ENCODE data around the gene KLF4.

The KLF4 gene

DNA sequence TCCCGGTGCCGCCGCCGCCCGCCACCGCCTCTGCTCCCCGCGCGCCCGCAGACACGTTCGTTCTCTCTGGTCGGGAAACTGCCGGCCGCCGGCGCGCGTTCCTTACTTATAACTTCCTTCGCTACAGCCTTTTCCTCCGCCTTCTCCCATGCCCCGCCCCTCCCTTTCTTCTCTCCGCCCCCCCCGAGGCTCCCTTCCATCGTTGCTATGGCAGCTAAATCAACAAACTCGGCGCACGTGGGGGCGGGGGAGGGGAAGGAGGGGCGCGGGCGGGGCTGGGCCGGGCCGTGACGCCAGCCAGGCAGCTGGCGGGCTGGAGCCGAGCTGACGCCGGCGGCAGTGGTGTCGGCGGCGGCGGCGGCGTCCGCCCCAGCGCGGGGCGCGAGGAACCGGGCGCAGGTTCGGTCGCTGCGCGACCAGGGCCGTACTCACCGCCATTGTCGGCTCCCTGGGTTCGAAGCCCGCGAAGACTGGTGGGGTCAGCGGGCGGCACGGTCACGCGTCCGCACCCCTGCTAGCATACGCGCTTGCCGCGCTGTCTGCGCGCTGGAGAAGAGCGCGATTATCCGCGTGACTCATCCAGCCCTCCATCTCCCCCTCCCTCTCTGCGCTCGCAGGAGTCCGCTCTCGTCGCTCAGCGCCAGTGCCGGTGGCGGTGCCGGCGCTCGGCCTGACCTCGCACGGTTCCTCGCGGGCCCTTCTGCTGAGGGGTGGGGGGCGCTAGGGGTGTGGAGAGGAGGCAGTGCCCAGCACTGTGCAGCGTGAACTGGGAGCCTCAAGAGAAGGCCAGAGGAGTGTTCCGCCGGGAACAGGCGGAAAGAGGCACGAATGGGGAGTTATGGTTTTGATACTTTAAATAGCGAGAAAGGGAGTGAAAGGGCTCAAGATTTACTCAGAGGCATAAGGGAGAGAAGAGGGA is at the start of gene KLF4:
Gene KLF4, minus strand, starts transcription at position 83 of the 919 bp plus-strand sequence. CDS start 597 bp downstream, outside the sequence.
- TF ChIP-seq FOXM1 (IDR thresholded peaks at IDR 0.05; ENCODE audit: borderline replicate concordance, low read depth) (no peak), YY1 (IDR thresholded peaks at IDR 0.05; ENCODE audit: low read depth) (0 out of 2 replicates have a peak, but pooled peaks have one; percentile 6), EP300 (IDR thresholded peaks at IDR 0.05; ENCODE audit: borderline replicate concordance) (no peak), TEAD4 (IDR thresholded peaks at IDR 0.05) (no peak), TAF1 (IDR thresholded peaks at IDR 0.05; ENCODE audit: low read depth) (peak; percentile 32; the same call in 1 of the 2 replicates), EGR1 (IDR thresholded peaks at IDR 0.05) (no peak), TCF12 (IDR thresholded peaks at IDR 0.05; ENCODE audit: low read depth) (peak; percentile 39; the same call in 1 of the 2 replicates), ZBTB7A (IDR thresholded peaks at IDR 0.05; ENCODE audit: low read depth) (no peak), NFIC (IDR thresholded peaks at IDR 0.05) (no peak), CREB1 (IDR thresholded peaks at IDR 0.05; ENCODE audit: low read depth) (no peak), RAD21 (IDR thresholded peaks at IDR 0.05; ENCODE audit: low read depth) (no peak), CEBPB (IDR thresholded peaks at IDR 0.05) (no peak)
- TF ChIP-seq, protein P1, sequence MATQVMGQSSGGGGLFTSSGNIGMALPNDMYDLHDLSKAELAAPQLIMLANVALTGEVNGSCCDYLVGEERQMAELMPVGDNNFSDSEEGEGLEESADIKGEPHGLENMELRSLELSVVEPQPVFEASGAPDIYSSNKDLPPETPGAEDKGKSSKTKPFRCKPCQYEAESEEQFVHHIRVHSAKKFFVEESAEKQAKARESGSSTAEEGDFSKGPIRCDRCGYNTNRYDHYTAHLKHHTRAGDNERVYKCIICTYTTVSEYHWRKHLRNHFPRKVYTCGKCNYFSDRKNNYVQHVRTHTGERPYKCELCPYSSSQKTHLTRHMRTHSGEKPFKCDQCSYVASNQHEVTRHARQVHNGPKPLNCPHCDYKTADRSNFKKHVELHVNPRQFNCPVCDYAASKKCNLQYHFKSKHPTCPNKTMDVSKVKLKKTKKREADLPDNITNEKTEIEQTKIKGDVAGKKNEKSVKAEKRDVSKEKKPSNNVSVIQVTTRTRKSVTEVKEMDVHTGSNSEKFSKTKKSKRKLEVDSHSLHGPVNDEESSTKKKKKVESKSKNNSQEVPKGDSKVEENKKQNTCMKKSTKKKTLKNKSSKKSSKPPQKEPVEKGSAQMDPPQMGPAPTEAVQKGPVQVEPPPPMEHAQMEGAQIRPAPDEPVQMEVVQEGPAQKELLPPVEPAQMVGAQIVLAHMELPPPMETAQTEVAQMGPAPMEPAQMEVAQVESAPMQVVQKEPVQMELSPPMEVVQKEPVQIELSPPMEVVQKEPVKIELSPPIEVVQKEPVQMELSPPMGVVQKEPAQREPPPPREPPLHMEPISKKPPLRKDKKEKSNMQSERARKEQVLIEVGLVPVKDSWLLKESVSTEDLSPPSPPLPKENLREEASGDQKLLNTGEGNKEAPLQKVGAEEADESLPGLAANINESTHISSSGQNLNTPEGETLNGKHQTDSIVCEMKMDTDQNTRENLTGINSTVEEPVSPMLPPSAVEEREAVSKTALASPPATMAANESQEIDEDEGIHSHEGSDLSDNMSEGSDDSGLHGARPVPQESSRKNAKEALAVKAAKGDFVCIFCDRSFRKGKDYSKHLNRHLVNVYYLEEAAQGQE (IDR thresholded peaks at IDR 0.05; ENCODE audit: low read depth), result no peak
- TF ChIP-seq, protein P2, sequence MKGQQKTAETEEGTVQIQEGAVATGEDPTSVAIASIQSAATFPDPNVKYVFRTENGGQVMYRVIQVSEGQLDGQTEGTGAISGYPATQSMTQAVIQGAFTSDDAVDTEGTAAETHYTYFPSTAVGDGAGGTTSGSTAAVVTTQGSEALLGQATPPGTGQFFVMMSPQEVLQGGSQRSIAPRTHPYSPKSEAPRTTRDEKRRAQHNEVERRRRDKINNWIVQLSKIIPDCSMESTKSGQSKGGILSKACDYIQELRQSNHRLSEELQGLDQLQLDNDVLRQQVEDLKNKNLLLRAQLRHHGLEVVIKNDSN (IDR thresholded peaks at IDR 0.05), result peak; percentile 59
- TF ChIP-seq, protein P3, sequence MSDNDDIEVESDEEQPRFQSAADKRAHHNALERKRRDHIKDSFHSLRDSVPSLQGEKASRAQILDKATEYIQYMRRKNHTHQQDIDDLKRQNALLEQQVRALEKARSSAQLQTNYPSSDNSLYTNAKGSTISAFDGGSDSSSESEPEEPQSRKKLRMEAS (IDR thresholded peaks at IDR 0.05), result peak; percentile 75

DNA sequence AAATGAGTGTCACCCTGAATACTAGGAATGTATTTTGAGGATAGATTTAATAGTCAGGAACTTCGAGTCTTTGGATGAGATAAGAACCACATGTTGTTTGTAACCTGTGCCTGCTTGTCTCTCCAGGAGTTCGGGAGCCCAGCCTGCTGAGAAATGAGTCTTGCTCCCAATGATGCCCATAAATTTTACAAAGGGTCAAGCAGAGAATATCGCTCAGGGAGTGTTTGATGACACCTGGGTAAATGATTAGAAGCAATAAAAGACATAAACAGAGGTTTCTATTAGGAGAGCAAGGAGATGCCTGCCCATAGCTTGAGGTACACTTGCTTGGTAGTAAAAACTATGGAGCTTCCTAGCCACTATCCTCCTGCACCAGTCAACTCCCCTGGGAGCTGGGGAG is 46.9 kb upstream of the KLF4 start:
- TF ChIP-seq CREB1 (IDR thresholded peaks at IDR 0.05; ENCODE audit: low read depth) (no peak), NFIC (IDR thresholded peaks at IDR 0.05) (no peak), TCF12 (IDR thresholded peaks at IDR 0.05; ENCODE audit: low read depth) (no peak), YY1 (IDR thresholded peaks at IDR 0.05; ENCODE audit: low read depth) (no peak), TEAD4 (IDR thresholded peaks at IDR 0.05) (no peak), EGR1 (IDR thresholded peaks at IDR 0.05) (no peak), ZBTB7A (IDR thresholded peaks at IDR 0.05; ENCODE audit: low read depth) (no peak)
- TF ChIP-seq, protein P3 (IDR thresholded peaks at IDR 0.05), result no peak
- TF ChIP-seq, protein P1 (IDR thresholded peaks at IDR 0.05; ENCODE audit: low read depth), result no peak

DNA sequence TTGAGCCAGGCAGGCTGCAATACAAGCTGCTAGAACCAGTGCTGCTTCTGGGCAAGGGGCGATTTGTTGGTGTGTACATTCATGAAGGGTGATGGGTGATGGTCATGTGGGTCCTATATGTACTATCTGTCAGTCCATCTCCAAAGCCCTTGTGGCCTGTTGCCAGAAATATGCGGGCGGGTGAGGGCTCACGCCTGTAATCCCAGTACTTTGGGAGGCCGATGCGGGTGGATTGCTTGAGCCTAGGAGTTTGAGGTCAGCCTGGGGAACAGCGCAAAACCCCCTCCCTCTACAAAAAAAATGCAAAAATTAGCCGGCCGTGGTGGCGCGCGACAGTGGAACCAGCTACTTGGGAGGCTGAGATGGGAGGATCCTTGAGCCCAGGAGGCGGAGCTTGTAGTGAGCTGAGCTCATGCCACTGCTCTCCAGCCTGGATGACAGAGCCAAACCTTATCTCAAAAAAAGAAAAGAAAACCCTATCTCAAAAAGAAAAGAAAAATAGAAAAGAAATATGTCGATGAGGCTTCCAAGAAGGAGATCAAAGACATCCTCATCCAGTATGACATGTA is 45.0 kb upstream of the KLF4 start:
- TF ChIP-seq TAF1 (IDR thresholded peaks at IDR 0.05; ENCODE audit: low read depth) (no peak), TEAD4 (IDR thresholded peaks at IDR 0.05) (no peak), ZBTB7A (IDR thresholded peaks at IDR 0.05; ENCODE audit: low read depth) (no peak), RAD21 (IDR thresholded peaks at IDR 0.05; ENCODE audit: low read depth) (no peak)
- TF ChIP-seq, protein P1 (IDR thresholded peaks at IDR 0.05; ENCODE audit: low read depth), result no peak
- TF ChIP-seq, protein P2 (IDR thresholded peaks at IDR 0.05), result no peak

DNA sequence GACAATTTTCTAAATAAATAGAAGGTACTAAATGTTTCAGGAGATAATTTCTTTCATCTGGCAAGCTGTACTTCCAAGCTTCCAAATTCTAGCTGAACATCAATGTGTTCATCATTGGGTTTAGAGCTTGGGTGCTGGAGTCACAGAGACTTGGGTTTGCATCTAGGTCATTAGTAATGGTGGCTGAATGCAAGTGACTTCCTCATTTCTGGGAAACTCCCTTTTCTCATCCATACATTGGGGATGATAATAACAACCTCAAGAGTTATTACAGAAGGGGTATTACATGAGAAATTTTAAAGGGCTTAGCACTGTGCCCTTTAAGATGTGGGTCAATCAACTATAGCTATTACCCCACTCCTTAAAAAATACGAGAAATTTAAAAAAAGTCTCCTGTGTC is 41.1 kb upstream of the KLF4 start:
- TF ChIP-seq, protein P3 (IDR thresholded peaks at IDR 0.05), result no peak
- TF ChIP-seq, protein P1 (IDR thresholded peaks at IDR 0.05; ENCODE audit: low read depth), result no peak
- no peak for TF ChIP-seq CREB1 (IDR thresholded peaks at IDR 0.05; ENCODE audit: low read depth)
- TF ChIP-seq EGR1 (IDR thresholded peaks at IDR 0.05), result no peak
- TF ChIP-seq TCF12 (IDR thresholded peaks at IDR 0.05; ENCODE audit: low read depth), result no peak
- TF ChIP-seq ZBTB7A (IDR thresholded peaks at IDR 0.05; ENCODE audit: low read depth), result no peak
- no peak for TF ChIP-seq YY1 (IDR thresholded peaks at IDR 0.05; ENCODE audit: low read depth)
- no peak for TF ChIP-seq TAF1 (IDR thresholded peaks at IDR 0.05; ENCODE audit: low read depth)
- TF ChIP-seq EP300 (IDR thresholded peaks at IDR 0.05; ENCODE audit: borderline replicate concordance), result no peak
- no peak for TF ChIP-seq TEAD4 (IDR thresholded peaks at IDR 0.05)
- TF ChIP-seq NFIC (IDR thresholded peaks at IDR 0.05), result no peak
- TF ChIP-seq, protein P2 (IDR thresholded peaks at IDR 0.05), result no peak
